ENCODE results near the gene HP1BP3.

The HP1BP3 gene, protein sequence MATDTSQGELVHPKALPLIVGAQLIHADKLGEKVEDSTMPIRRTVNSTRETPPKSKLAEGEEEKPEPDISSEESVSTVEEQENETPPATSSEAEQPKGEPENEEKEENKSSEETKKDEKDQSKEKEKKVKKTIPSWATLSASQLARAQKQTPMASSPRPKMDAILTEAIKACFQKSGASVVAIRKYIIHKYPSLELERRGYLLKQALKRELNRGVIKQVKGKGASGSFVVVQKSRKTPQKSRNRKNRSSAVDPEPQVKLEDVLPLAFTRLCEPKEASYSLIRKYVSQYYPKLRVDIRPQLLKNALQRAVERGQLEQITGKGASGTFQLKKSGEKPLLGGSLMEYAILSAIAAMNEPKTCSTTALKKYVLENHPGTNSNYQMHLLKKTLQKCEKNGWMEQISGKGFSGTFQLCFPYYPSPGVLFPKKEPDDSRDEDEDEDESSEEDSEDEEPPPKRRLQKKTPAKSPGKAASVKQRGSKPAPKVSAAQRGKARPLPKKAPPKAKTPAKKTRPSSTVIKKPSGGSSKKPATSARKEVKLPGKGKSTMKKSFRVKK

DNA sequence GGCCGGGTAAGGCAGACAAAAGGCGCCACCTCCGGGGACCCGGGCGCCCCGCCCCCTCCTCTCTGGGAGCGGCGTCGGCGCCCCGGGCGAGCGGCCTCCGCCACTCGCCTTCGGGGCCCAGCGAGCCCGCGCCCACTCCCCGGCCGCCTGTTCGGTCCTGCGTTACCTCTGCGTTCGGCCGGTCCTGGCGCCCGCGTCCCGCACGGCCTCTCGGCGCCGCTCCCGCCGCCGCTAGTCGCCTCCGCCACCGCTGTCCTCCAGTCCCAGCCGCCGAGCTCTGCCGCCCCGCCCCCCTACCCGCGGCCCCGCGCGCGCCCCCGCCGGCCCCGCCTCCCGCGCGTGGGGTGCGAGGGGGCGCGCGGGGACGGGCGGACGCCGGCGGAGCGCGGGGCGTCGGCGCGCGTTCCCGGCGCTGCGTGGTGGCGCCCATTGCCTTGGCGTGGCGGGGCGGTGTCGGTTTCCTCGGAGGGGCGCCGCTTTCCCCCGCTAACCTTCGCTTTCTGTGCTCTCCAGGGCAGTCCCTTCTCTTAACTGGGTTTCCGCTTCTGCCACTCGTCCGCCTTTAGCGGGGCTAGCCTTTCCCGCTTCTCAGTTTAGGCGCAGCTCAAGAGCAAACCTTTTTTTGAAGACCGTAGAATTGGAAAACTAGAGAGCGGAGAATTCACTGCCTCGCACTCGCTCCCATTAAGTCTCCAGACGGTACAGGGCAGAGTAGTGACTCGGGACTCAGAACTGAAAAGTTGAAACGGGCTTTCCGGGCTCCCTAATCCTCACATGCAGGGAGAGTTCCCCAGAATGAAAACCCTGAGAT, at the start of gene HP1BP3:
Gene HP1BP3, minus strand, starts transcription at position 279 of the 811 bp plus-strand sequence. CDS start 6,867 bp downstream, outside the sequence.
- TF ChIP-seq, protein P1, sequence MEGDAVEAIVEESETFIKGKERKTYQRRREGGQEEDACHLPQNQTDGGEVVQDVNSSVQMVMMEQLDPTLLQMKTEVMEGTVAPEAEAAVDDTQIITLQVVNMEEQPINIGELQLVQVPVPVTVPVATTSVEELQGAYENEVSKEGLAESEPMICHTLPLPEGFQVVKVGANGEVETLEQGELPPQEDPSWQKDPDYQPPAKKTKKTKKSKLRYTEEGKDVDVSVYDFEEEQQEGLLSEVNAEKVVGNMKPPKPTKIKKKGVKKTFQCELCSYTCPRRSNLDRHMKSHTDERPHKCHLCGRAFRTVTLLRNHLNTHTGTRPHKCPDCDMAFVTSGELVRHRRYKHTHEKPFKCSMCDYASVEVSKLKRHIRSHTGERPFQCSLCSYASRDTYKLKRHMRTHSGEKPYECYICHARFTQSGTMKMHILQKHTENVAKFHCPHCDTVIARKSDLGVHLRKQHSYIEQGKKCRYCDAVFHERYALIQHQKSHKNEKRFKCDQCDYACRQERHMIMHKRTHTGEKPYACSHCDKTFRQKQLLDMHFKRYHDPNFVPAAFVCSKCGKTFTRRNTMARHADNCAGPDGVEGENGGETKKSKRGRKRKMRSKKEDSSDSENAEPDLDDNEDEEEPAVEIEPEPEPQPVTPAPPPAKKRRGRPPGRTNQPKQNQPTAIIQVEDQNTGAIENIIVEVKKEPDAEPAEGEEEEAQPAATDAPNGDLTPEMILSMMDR (IDR thresholded peaks at IDR 0.05; ENCODE audit: borderline replicate concordance, insufficient read depth, low read depth, low read length) = no peak

DNA sequence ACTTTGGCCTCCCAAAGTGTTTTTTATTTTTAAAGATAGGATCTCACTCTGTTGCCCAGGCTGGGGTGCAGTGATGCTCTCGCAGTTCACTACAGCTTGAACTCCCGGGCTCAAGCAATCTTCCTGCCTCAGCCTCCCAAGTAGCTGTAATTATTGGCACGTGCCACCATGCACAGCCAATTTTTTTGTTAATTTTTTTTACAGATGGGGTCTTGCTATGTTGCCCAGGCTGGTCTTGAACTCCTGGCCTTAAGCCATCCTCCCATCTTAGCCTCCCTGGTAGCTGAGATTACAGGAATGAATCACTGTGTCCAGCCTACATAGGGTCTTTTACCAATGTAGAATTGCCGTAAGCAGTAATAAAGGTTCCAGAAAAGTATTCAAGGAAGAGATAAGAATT, 49.1 kb upstream of the HP1BP3 start:
- TF ChIP-seq, protein P1 (IDR thresholded peaks at IDR 0.05; ENCODE audit: borderline replicate concordance, insufficient read depth, low read depth, low read length) = no peak

More for the DNA sequence above, at the start of gene HP1BP3:
- H3K4me3 ChIP-seq (ENCODE audit: low read depth, low read length) = peak within 1 kb of the TSS; percentile 99

DNA sequence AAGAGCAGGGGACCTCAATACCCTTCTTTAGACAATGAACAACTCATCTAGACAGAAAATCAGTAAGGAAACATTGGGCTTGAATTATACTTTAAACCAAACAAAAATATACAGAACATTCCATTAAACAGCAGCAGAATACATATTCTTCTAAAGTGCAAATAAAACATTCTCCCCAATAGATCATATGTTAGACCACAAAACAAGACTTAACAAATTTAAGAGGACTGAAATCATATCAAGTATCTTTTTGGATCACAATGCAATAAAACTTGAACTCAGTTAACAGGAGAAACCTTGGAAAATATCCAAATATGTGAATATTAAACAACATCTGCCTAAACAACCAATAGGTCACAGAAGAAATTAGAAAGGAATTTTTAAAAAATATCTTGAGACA, 47.7 kb upstream of the HP1BP3 start:
- TF ChIP-seq, protein P1 (IDR thresholded peaks at IDR 0.05; ENCODE audit: borderline replicate concordance, insufficient read depth, low read depth, low read length) = no peak
- H3K4me3 ChIP-seq (ENCODE audit: low read depth, low read length) = no peak overlapping the region

More for the DNA sequence above, 49.1 kb upstream of the HP1BP3 start:
- H3K4me3 ChIP-seq (ENCODE audit: low read depth, low read length) = no peak overlapping the region

DNA sequence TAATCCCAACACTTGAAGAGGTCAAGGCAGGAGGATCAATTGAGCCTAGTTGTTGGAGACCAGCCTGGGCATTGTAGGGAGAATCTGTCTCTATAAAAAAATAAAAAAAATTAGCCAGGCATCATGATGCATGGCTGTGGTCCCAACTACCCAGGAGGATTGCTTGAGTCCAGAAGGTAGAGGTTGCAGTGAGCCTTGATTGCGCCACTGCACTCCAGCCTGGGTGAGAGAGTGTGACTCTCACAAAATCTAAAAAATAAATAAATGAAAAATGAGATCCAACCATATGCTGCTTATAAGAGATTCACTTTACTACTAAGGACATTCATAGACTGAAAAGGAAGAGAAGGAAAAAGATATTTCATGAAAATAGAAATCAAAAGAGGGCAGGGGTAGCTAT, 47.1 kb upstream of the HP1BP3 start:
- TF ChIP-seq, protein P1 (IDR thresholded peaks at IDR 0.05; ENCODE audit: borderline replicate concordance, insufficient read depth, low read depth, low read length) = no peak
- H3K4me3 ChIP-seq (ENCODE audit: low read depth, low read length) = no peak overlapping the region

DNA sequence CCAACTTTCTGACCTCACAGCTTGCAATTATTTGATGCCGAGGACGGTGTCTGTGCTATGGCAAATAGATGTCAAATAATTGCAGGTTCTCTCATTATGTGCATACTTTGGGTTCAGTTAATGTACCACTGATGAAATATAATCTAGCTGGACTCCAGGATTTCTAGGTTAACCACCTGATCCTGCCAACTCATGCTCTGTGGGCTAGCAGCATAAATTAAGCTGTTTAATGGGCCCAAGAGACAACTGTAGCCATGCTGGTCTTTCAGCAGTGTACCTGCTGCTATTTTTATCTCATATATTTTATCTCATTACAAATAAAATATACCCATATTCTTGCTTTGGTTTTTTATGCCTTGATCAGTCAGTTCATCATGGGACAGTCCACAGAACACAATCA, 43.3 kb upstream of the HP1BP3 start:
- TF ChIP-seq, protein P1 (IDR thresholded peaks at IDR 0.05; ENCODE audit: borderline replicate concordance, insufficient read depth, low read depth, low read length) = no peak
- no peak overlapping the region for H3K4me3 ChIP-seq (ENCODE audit: low read depth, low read length)

DNA sequence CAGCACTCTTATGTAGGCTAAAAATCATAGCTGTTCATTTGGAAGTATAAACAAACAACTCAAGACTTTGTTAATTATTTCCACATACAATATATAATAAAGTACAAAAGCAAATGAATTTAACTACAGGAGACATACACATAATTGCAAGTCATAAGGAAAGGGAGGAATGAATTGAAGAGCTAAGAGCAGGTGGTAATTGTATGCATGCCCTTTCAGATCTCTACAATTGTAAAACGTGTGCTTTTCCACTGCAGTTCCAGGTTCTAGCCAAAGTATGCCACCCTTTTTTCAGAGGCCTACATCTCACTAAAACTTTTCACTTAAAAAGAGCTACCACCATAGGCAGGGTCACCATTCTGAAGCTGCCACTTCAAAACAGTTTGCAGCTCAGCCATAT, 42.8 kb upstream of the HP1BP3 start:
- no peak overlapping the region for H3K4me3 ChIP-seq (ENCODE audit: low read depth, low read length)
- TF ChIP-seq, protein P1 (IDR thresholded peaks at IDR 0.05; ENCODE audit: borderline replicate concordance, insufficient read depth, low read depth, low read length) = no peak

Data from GM12875 (cell line).